ENCODE results near the gene MRPS10. TPM values are rescaled to one million over a fixed set of nuclear protein-coding genes. Genes with fewer than 3 reads are reported as not detected.

MRPS10 gene
- total and polyA plus RNA-seq, 7 donors, result 40.3 to 110 (median 54.5) TPM

DNA sequence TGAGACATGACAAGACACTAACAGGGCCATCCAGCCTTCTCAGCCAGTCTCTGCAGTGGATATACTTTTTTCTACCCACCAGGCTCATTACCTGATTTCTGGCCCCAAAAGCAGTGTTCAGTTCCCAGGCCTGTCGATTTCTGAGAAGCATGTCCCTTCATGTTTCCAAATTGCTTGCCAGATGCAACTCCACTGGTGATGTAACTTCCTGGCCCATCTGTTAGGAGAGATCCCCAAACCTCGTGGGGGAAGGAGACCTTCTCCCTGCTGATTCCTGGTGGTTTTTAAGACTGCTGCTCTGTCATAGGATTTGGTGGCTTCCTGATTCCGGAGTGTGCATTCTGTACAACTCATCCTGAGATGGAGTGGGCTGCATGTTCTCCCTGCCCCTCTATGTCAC lies 31.6 kb upstream of the MRPS10 start:
- Histone ChIP-seq H3K9me3 (no peaks in the 10 kb centered on the region), H3K4me1 (peaks cover 10% of the 10 kb centered on the region), H3K36me3 (ENCODE audit: insufficient read depth in 1 of 2, low read depth in 1 of 2) (no peaks in the 10 kb centered on the region), H3K4me3 (no peak overlapping the region), H3K27me3 (ENCODE audit: insufficient read depth in 3 of 3, low read length in 2 of 3) (no peaks in the 10 kb centered on the region), H3K27ac (no peak overlapping the region)
- DNase-seq (no peak), ATAC-seq (no peak)
- TF ChIP-seq, protein P1, sequence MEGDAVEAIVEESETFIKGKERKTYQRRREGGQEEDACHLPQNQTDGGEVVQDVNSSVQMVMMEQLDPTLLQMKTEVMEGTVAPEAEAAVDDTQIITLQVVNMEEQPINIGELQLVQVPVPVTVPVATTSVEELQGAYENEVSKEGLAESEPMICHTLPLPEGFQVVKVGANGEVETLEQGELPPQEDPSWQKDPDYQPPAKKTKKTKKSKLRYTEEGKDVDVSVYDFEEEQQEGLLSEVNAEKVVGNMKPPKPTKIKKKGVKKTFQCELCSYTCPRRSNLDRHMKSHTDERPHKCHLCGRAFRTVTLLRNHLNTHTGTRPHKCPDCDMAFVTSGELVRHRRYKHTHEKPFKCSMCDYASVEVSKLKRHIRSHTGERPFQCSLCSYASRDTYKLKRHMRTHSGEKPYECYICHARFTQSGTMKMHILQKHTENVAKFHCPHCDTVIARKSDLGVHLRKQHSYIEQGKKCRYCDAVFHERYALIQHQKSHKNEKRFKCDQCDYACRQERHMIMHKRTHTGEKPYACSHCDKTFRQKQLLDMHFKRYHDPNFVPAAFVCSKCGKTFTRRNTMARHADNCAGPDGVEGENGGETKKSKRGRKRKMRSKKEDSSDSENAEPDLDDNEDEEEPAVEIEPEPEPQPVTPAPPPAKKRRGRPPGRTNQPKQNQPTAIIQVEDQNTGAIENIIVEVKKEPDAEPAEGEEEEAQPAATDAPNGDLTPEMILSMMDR (IDR thresholded peaks at IDR 0.05), result no peak
- intact Hi-C loops (cut with DNase I), result no loop called here
- WGBS, 3 donors, result 32 to 52% (median 33%) methylated on average over 3 of the region's 3 CpGs

DNA sequence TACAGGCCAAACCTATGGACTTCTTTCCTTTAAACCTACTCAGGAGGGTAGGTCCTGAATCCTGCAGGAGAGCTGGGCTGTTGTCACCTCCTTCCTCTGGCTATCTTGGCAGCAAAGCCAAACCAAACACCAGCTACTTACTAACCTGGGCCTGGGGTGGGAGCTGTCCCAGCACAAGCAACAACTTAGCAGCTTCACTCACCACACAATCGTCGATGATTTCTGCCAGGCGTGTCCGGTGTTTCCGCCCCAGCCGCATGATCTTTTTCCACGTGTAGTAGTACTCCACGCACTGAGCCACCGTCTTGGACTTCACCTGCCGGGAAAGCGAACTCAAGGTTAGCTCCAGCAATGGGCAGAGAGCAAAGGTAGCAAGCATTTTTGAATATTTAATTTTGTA lies 25.4 kb upstream of the MRPS10 start:
- Histone ChIP-seq H3K27me3 (ENCODE audit: insufficient read depth in 3 of 3, low read length in 2 of 3) (no peaks in the 10 kb centered on the region), H3K4me3 (no peak overlapping the region), H3K4me1 (no peaks in the 10 kb centered on the region), H3K9me3 (no peaks in the 10 kb centered on the region), H3K27ac (no peak overlapping the region), H3K36me3 (ENCODE audit: insufficient read depth in 1 of 2, low read depth in 1 of 2) (no peaks in the 10 kb centered on the region)
- 94 to 96% (median 95%) methylated on average over 11 of the region's 11 CpGs for WGBS, 3 donors
- DNase-seq, result no peak
- intact Hi-C loops (cut with DNase I), result no loop called here
- TF ChIP-seq, protein P1 (IDR thresholded peaks at IDR 0.05), result no peak
- ATAC-seq, result no peak

- no peaks in the 10 kb centered on the region for H3K36me3 ChIP-seq (ENCODE audit: insufficient read depth in 1 of 2, low read depth in 1 of 2)
- no peak overlapping the region for H3K27ac ChIP-seq
- intact Hi-C loops (cut with DNase I), result no loop called here
- 85 to 88% (median 86%) methylated on average over 5 of the region's 5 CpGs for WGBS, 3 donors
- ATAC-seq (no peak), DNase-seq (no peak)
- no peaks in the 10 kb centered on the region for H3K27me3 ChIP-seq (ENCODE audit: insufficient read depth in 3 of 3, low read length in 2 of 3)
- TF ChIP-seq, protein P1 (IDR thresholded peaks at IDR 0.05), result no peak
- no peaks in the 10 kb centered on the region for H3K4me1 ChIP-seq
- no peak overlapping the region for H3K4me3 ChIP-seq
- no peaks in the 10 kb centered on the region for H3K9me3 ChIP-seq
These were observed 24.3 kb upstream of the MRPS10 start for GRCh38 chr6:42241915-42242314.

DNA sequence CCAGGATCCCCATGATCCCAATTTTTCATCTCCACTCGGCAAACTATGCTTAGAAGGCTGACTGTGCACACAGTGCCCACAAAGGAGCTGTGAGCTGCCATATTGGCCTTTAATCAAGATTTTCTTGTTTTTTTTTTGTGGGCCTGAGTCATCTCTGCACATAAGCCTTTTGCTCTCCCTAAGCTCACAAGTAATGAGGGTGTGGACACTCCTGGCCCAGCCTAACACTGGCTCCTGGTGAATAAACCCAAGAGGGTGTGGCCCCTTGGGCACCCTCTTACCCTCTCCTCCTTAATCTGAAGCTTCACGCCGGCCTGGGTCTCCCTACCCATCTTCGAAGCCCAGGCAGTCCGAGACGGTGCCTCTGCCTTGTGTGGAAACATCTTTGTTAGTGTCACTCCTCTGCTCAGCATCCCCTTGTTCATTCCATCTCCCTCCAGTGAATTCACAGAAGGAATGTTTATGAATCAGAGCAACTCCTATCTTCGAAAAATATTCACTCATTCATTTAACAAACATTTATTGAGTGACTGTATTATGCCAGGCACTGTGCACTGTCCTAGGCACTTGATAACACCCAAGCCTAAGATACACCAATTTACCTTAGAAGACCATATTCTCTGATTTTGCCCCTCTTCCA lies 22.2 kb upstream of the MRPS10 start:
- WGBS, 3 donors, result 89 to 93% (median 90%) methylated on average over 7 of the region's 7 CpGs
- DNase-seq, result no peak
- H3K27ac ChIP-seq, result no peak overlapping the region
- no peaks in the 10 kb centered on the region for H3K9me3 ChIP-seq
- no peaks in the 10 kb centered on the region for H3K4me1 ChIP-seq
- peak in 1 of 4 donors; percentile 19 for ATAC-seq
- H3K27me3 ChIP-seq (ENCODE audit: insufficient read depth in 3 of 3, low read length in 2 of 3), result no peaks in the 10 kb centered on the region
- H3K4me3 ChIP-seq, result no peak overlapping the region
- TF ChIP-seq, protein P1 (IDR thresholded peaks at IDR 0.05), result no peak
- intact Hi-C loops (cut with DNase I), result no loop called here
- no peaks in the 10 kb centered on the region for H3K36me3 ChIP-seq (ENCODE audit: insufficient read depth in 1 of 2, low read depth in 1 of 2)

DNA sequence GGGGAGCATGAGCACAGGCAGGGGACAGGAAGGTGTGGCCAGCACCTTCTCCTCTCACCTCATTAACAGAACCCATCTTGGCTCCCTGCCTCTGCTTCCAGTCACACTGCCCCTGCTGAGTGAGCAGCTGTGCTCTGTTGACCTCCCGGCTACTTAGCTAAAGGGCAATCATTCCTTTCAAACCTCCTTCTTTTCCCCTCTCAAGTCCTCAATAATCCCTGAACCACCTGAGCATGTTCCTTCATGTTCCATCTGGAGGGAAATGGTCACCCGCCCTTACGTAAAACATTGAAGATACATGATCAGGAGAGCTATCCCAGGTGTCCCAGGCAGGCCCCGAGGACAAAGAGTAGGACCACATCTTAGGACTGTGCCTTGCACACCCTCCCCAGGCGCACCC lies 21.7 kb upstream of the MRPS10 start:
- no peak for ATAC-seq
- intact Hi-C loops (cut with DNase I), result no loop called here
- Histone ChIP-seq H3K4me1 (no peaks in the 10 kb centered on the region), H3K27ac (no peak overlapping the region), H3K27me3 (ENCODE audit: insufficient read depth in 3 of 3, low read length in 2 of 3) (no peaks in the 10 kb centered on the region), H3K9me3 (no peaks in the 10 kb centered on the region), H3K36me3 (ENCODE audit: insufficient read depth in 1 of 2, low read depth in 1 of 2) (no peaks in the 10 kb centered on the region), H3K4me3 (no peak overlapping the region)
- DNase-seq, result no peak
- TF ChIP-seq, protein P1 (IDR thresholded peaks at IDR 0.05), result no peak
- WGBS, 3 donors, result 88 to 94% (median 93%) methylated on average over 5 of the region's 5 CpGs
